GM12873 (cell line): Measurements from ENCODE around the gene TINCR.
A peak's percentile ranks its signal among the peaks of the same experiment; 100 is the strongest.

ENCODE experiments used
- CTCF ChIP-seq: IDR thresholded peaks from 2 replicates; pipeline ENCODE4 v1.5.1; 2012; ENCODE audit warnings: low read depth, mild to moderate bottlenecking, moderate library complexity, low read length, control low read depth; ENCODE audit not compliant: insufficient read depth; ENCODE audit errors: missing control alignments

Gene TINCR

GRCh38 chr19:5578097-5578846 lies 10.5 kb upstream of the TINCR start:
- peak; percentile 98 for TF ChIP-seq CTCF

GRCh38 chr19:5575590-5575989 lies 7.8 kb upstream of the TINCR start:
- no peak for TF ChIP-seq CTCF

GRCh38 chr19:5572556-5573286 lies 5.0 kb upstream of the TINCR start:
- no peak for TF ChIP-seq CTCF

GRCh38 chr19:5571777-5572176 lies 4.0 kb upstream of the TINCR start:
- no peak for TF ChIP-seq CTCF

- TF ChIP-seq CTCF = no peak
Measured at GRCh38 chr19:5567970-5568407, 236 bp upstream of the TINCR start.

GRCh38 chr19:5564930-5565329 lies 2.8 kb downstream of the TINCR start:
- no peak for TF ChIP-seq CTCF

GRCh38 chr19:5563935-5564612 lies 3.7 kb downstream of the TINCR start:
- TF ChIP-seq CTCF = no peak
